Fibroblast of villous mesenchyme (primary cell): Measurements from ENCODE around the gene PRKG2. TPM values are rescaled to one million over a fixed set of nuclear protein-coding genes. Genes with fewer than 3 reads are reported as not detected.

Source experiments
- DNase-seq: peaks from one replicate; pipeline ENCODE4 v3.0.0-alpha.2; 2010; ENCODE audit warnings: low read depth
- H3K4me3 ChIP-seq: 2 replicates; pipeline ENCODE4 v1.5.1; 2011; ENCODE audit warnings: low read depth, mild to moderate bottlenecking, low read length
- CTCF ChIP-seq: IDR thresholded peaks from 2 replicates; pipeline ENCODE4 v1.5.1; 2012; ENCODE audit warnings: low read depth, mild to moderate bottlenecking, low read length; ENCODE audit not compliant: insufficient read depth
- total RNA-seq: library from RNA; depleted of rRNA; stranded (reverse); fragments of >200 nt; gene quantifications from 2 replicates; pipeline ENCODE4 v1.2.3, GENCODE V29; 2012

Gene PRKG2
- total RNA-seq, 1 donor = under 0.01 TPM

GRCh38 chr4:81061344-81061730 lies 153.7 kb downstream of the PRKG2 start:
- H3K4me3 ChIP-seq = no peak overlapping the region
- TF ChIP-seq CTCF = no peak
- DNase-seq = no peak

GRCh38 chr4:81060587-81061343 lies 154.3 kb downstream of the PRKG2 start:
- no peak overlapping the region for H3K4me3 ChIP-seq
- no peak for DNase-seq
- no peak for TF ChIP-seq CTCF

GRCh38 chr4:81058621-81059020 lies 156.4 kb downstream of the PRKG2 start:
- TF ChIP-seq CTCF = no peak
- H3K4me3 ChIP-seq = no peak overlapping the region
- DNase-seq = no peak

GRCh38 chr4:81052119-81053068 lies 162.6 kb downstream of the PRKG2 start:
- TF ChIP-seq CTCF = peak; percentile 67
- no peak overlapping the region for H3K4me3 ChIP-seq
- peak; percentile 53 for DNase-seq

- no peak overlapping the region for H3K4me3 ChIP-seq
- no peak for TF ChIP-seq CTCF
- no peak for DNase-seq
These were observed 165.1 kb downstream of the PRKG2 start for GRCh38 chr4:81049907-81050306.

- TF ChIP-seq CTCF = no peak
- H3K4me3 ChIP-seq = no peak overlapping the region
- DNase-seq = no peak
These were observed 165.7 kb downstream of the PRKG2 start for GRCh38 chr4:81049330-81049729.
